Kidney epithelial cell (primary cell): ENCODE data around the gene PANK4. TPM values are rescaled to one million over a fixed set of nuclear protein-coding genes. Genes with fewer than 3 reads are reported as not detected.

Experiments used
- DNase-seq: peaks from one replicate; pipeline ENCODE4 v3.0.0-alpha.2; 2010; ENCODE audit warnings: low read depth
- H3K27me3 ChIP-seq: 2 replicates; pipeline ENCODE4 v1.6.0; 2011; ENCODE audit warnings: low read length; ENCODE audit not compliant: control insufficient read depth, insufficient read depth
- H3K36me3 ChIP-seq: 2 replicates; pipeline ENCODE4 v1.5.1; 2011; ENCODE audit warnings: low read length; ENCODE audit not compliant: control insufficient read depth, insufficient read depth
- H3K4me3 ChIP-seq: 2 replicates; pipeline ENCODE4 v1.5.1; 2011; ENCODE audit warnings: low read depth, mild to moderate bottlenecking, control low read depth, low read length
- total RNA-seq: library from RNA; depleted of rRNA; stranded (reverse); fragments of >200 nt; gene quantifications from 2 replicates; pipeline ENCODE4 v1.2.3, GENCODE V29; 2015
- TF ChIP-seq, protein P1 (sequence below): IDR thresholded peaks from 2 replicates; pipeline ENCODE4 v1.5.1; 2011; ENCODE audit warnings: mild to moderate bottlenecking, moderate library complexity, low read length, control low read depth, inconsistent platforms; ENCODE audit not compliant: insufficient read depth, poor library complexity, severe bottlenecking

Gene PANK4
- total RNA-seq, 1 donor from 2014 or later, result 28.9 TPM

DNA sequence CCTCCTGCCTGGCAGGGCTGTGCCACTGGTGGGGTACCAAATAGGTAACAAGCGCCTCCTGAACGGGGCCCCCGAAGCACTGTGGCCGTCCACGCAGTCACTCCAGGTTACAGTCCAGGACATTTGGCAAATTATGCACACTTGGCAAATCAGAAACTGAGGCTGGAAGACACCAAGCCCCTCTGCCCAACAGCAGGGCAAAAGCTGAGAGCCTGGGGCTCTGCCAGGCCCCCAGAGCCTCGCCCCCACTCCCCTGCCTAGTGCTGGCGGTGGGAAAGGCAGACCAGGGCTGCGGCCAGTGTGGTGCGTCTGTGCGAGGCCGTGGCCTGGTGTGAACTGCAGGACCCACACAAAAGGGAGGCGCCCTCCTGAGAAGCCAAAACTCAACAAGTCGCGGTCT is 9.4 kb downstream of the PANK4 start:
- H3K36me3 ChIP-seq, result peaks cover 1% of the 10 kb centered on the region
- H3K27me3 ChIP-seq, result no peaks in the 10 kb centered on the region
- H3K4me3 ChIP-seq, result no peak overlapping the region
- no peak for DNase-seq
- TF ChIP-seq, protein P1, sequence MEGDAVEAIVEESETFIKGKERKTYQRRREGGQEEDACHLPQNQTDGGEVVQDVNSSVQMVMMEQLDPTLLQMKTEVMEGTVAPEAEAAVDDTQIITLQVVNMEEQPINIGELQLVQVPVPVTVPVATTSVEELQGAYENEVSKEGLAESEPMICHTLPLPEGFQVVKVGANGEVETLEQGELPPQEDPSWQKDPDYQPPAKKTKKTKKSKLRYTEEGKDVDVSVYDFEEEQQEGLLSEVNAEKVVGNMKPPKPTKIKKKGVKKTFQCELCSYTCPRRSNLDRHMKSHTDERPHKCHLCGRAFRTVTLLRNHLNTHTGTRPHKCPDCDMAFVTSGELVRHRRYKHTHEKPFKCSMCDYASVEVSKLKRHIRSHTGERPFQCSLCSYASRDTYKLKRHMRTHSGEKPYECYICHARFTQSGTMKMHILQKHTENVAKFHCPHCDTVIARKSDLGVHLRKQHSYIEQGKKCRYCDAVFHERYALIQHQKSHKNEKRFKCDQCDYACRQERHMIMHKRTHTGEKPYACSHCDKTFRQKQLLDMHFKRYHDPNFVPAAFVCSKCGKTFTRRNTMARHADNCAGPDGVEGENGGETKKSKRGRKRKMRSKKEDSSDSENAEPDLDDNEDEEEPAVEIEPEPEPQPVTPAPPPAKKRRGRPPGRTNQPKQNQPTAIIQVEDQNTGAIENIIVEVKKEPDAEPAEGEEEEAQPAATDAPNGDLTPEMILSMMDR, result no peak

DNA sequence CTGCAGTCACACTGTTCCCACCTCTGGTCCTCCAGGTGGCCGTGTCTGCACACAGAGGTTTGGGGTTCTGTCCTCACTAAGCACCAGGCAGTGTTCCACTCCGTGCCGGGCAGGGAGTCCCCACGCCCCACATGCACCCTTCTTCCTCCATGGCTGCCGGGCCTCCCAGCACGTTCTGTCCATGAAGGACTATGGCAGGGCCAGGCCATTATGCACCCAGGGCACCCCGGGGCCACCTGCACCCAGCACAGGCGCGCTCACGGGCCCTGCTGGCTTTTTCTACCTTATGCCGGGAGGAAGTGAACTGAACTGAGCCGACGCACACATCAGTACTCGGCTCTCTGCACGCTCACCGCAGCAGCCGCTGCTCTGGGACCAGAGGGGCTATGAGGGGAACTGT is 10.3 kb downstream of the PANK4 start:
- Histone ChIP-seq H3K27me3 (no peaks in the 10 kb centered on the region), H3K4me3 (no peak overlapping the region), H3K36me3 (peaks cover 1% of the 10 kb centered on the region)
- TF ChIP-seq, protein P1, result no peak
- no peak for DNase-seq

DNA sequence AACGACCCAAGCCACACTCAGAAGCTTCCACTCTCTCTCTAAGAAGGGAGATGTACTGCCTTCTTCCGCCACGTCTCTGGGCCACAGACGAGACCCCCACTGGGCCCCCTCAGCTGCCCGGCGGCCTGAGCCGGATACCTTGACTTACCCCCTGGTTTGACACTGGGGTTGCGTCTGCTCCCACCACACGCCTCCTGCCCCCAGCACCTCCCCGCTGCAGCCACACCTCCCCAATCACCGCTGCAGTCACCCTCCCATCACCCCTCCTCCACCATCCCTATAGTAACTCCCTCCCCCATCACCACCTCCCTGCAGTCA is 10.7 kb downstream of the PANK4 start:
- no peak for DNase-seq
- H3K4me3 ChIP-seq, result no peak overlapping the region
- TF ChIP-seq, protein P1, result no peak
- no peaks in the 10 kb centered on the region for H3K27me3 ChIP-seq
- H3K36me3 ChIP-seq, result peaks cover 1% of the 10 kb centered on the region

DNA sequence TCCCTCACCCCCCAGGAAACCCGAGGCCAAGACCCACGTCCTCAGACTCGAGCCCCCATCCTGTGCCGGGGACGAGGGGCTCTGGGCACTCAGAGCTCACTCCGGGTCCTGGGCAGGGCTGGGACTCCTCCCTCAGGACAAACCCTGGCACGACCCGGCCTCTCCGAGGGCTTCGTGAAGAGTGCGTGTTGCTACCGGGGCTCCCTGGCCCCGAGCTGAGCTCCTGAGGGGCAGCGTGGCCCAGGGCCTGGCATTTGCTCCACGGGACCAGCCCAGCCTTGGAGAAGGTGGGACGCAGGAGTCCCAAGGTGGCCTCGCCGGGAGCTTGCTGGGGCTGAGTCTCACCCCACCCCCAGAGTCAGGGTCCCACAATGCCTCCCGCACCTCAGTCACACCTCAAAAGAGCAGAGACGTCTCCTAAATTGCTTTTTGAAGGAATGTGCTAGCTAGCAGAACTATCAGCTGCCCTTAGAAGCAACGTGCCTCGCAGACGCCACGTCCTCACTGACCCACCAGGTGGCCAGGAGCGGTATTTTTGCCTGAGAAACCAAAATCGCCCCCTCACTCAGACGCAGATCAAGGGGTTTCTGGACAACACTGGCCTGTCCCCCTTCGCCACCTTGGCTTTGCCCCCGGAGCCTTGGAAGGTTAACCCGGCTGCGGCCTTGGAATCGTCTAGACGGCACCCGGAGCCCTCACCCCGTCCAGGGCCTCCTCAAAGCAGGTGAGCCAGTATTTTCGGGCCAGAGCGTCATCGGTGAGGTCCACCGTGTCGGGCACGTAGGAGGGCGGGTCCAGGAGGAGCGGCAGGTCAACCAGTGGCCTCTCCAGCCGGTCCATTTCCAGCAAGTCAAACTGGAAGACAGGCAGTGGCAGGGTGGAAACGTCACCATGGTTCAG is 11.3 kb downstream of the PANK4 start:
- TF ChIP-seq, protein P1, result peak; percentile 15
- DNase-seq, result no peak
- peaks cover 1% of the 10 kb centered on the region for H3K36me3 ChIP-seq
- H3K4me3 ChIP-seq, result no peak overlapping the region
- no peaks in the 10 kb centered on the region for H3K27me3 ChIP-seq

DNA sequence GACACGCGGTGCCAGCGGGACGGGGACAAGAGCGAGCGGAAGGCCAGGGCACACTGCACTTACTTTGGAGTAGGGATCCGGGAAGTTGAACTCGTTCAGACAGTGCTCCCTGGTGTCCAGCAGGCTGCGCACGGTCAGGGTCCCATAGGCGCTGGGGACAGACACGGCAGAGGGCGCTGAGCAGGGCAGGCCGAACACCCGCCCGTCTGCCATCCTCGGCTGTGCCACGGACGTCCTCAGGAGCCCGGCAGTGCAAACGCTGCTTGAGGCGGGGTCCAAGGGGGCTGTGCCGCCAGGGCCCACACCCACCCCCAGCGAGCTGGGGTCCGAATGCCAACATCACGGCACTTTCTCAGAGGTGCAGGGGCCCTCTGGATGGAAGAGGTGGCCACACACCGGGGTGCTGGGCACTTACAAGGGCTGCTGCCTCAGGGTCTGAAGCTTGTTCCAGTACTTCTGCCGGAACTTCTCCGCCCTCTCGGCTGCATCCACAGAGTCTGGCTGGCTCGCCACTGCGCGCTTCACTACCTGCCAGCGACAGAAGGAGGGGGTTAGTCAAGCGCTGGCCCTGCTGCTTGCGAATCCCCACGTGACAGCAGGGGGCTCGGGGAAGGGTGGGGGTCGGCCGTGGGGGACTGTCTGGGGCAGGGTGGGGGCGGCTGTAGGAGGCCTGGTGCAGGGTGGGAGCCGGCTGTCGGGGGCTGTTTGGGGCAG is 12.3 kb downstream of the PANK4 start:
- no peak for DNase-seq
- Histone ChIP-seq H3K27me3 (no peaks in the 10 kb centered on the region), H3K4me3 (no peak overlapping the region), H3K36me3 (peaks cover 1% of the 10 kb centered on the region)
- TF ChIP-seq, protein P1, result no peak
